ENCODE data around the gene TOX2.

TOX2 gene

DNA sequence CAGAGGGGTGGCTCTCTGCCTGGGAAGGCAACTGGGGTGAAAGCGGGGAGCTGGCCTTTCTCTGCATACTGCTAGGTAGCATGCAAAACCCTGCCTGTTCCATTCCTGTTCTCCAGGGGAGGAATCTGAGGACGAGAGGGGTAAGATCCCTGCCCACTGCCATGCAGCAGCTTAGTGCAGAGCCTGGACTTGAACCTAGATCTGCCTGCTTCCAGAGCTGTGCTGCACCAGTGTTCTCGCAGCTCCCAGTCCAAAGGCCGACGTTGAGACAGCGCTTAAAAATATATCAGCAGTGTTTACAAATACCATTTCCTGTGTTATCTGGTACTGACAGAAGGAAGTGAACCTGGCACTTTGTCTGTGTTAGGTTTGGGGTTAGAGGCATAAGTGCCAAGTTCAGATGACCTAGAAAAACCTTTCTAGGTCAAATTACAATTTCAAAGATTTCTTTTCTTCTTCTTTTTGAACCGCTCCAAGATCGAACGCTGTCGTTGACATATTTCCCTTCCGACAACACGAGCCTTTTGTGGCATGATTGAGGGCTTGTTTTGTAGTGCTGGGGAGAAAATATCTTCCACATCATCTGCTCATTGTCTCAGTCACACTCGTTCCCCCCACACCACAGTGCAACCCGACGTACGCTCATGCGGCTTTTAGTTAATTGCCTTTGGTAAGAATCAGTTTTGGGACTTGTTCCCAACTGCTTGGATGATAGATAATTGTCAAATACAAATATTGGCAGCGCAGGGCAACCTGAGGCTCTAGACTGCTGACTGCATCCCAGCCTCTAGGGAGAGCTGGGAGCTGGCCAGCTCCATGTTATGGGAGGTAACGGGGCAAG is 44.6 kb downstream of the TOX2 start:
- H3K18ac ChIP-seq (ENCODE audit: low read length), result no peak overlapping the region
- H3K79me1 ChIP-seq (ENCODE audit: low read length), result no peaks in the 10 kb centered on the region
- no CpG with 5 or more reads among the region's 19 CpGs for WGBS (ENCODE audit: extremely low coverage, insufficient coverage, low lambda C conversion rate)
- H3K27me3 ChIP-seq (ENCODE audit: insufficient read depth, low read length, poor library complexity), result no peaks in the 10 kb centered on the region
- H2AK5ac ChIP-seq (ENCODE audit: low read length), result no peak overlapping the region
- no peak overlapping the region for H3K4me2 ChIP-seq (ENCODE audit: low read length)
- H3K56ac ChIP-seq (ENCODE audit: low read length), result no peak overlapping the region
- H3K9ac ChIP-seq (ENCODE audit: low read length), result no peak overlapping the region
- H3K36me3 ChIP-seq (ENCODE audit: control insufficient read depth, insufficient read depth, low read length), result no peaks in the 10 kb centered on the region
- H4K5ac ChIP-seq (ENCODE audit: low read length), result no peak overlapping the region
- no peak for DNase-seq
- H2BK15ac ChIP-seq (replicated peaks; ENCODE audit: low read depth), result no peak overlapping the region
- H2BK120ac ChIP-seq (ENCODE audit: low read depth, low read length), result no peak overlapping the region
- H3K79me2 ChIP-seq (ENCODE audit: control insufficient read depth, insufficient read depth, low read length), result no peaks in the 10 kb centered on the region
- no peak overlapping the region for H3K4ac ChIP-seq (ENCODE audit: low read depth, low read length)
- H4K8ac ChIP-seq (ENCODE audit: low read depth, low read length), result no peak overlapping the region
- no peak overlapping the region for H3K27ac ChIP-seq (ENCODE audit: low read depth, low read length)
- no peak overlapping the region for H3K4me3 ChIP-seq (ENCODE audit: low read length)
- H3K4me1 ChIP-seq (ENCODE audit: control insufficient read depth, low read depth, low read length), result peaks cover 4% of the 10 kb centered on the region
- no peak overlapping the region for H2BK5ac ChIP-seq (ENCODE audit: low read length)
- H3K23ac ChIP-seq (ENCODE audit: low read length), result no peak overlapping the region

DNA sequence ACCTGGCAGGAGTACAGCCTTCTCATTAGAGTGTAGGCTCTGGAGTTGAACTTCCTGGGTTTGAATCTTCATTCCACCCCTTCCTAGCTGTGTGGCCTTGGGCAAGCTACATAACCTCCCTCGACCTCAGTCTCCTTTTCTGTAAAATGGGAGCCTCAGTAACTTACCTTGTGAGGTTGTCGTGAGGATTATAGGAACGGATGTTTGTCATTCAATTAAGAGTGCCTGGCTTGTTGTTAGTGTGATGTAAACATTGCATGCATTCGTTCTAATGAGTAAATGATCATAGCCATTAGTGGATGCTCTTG is 45.2 kb downstream of the TOX2 start:
- Histone ChIP-seq H3K4me3 (ENCODE audit: low read length) (no peak overlapping the region), H2BK120ac (ENCODE audit: low read depth, low read length) (no peak overlapping the region), H3K27me3 (ENCODE audit: insufficient read depth, low read length, poor library complexity) (no peaks in the 10 kb centered on the region), H3K56ac (ENCODE audit: low read length) (no peak overlapping the region), H3K79me2 (ENCODE audit: control insufficient read depth, insufficient read depth, low read length) (no peaks in the 10 kb centered on the region), H2BK15ac (replicated peaks; ENCODE audit: low read depth) (no peak overlapping the region), H2AK5ac (ENCODE audit: low read length) (no peak overlapping the region), H3K27ac (ENCODE audit: low read depth, low read length) (no peak overlapping the region), H3K4ac (ENCODE audit: low read depth, low read length) (no peak overlapping the region), H3K4me1 (ENCODE audit: control insufficient read depth, low read depth, low read length) (peaks cover 4% of the 10 kb centered on the region), H3K18ac (ENCODE audit: low read length) (no peak overlapping the region), H3K23ac (ENCODE audit: low read length) (no peak overlapping the region), H4K8ac (ENCODE audit: low read depth, low read length) (no peak overlapping the region), H2BK5ac (ENCODE audit: low read length) (no peak overlapping the region), H3K79me1 (ENCODE audit: low read length) (no peaks in the 10 kb centered on the region), H3K36me3 (ENCODE audit: control insufficient read depth, insufficient read depth, low read length) (no peaks in the 10 kb centered on the region), H4K5ac (ENCODE audit: low read length) (no peak overlapping the region), H3K4me2 (ENCODE audit: low read length) (no peak overlapping the region), H3K9ac (ENCODE audit: low read length) (no peak overlapping the region)
- no CpG with 5 or more reads among the region's 4 CpGs for WGBS (ENCODE audit: extremely low coverage, insufficient coverage, low lambda C conversion rate)
- no peak for DNase-seq

DNA sequence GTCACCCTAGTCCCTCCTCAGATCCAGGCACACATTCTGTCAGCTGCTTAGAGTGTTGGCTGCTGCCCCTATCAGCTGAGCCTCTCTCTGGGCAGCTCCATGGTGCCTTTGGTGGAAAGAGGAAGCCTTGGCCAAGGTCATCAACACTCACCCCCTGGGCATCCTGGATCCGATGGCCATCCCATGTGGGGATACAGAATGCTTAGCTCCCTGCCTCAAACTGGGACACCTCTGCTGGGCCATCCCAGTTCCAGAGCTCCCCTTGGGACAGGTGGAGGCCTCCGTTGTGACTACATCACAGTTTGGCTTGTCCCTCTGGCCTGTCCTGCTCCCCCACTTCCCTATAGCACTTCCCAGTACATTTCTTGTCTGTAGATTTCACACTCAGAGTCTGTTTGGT is 45.6 kb downstream of the TOX2 start:
- Histone ChIP-seq H4K8ac (ENCODE audit: low read depth, low read length) (no peak overlapping the region), H2AK5ac (ENCODE audit: low read length) (no peak overlapping the region), H3K23ac (ENCODE audit: low read length) (no peak overlapping the region), H3K36me3 (ENCODE audit: control insufficient read depth, insufficient read depth, low read length) (no peaks in the 10 kb centered on the region), H3K27ac (ENCODE audit: low read depth, low read length) (no peak overlapping the region), H3K79me2 (ENCODE audit: control insufficient read depth, insufficient read depth, low read length) (no peaks in the 10 kb centered on the region), H3K9ac (ENCODE audit: low read length) (no peak overlapping the region), H2BK15ac (replicated peaks; ENCODE audit: low read depth) (no peak overlapping the region), H2BK120ac (ENCODE audit: low read depth, low read length) (no peak overlapping the region), H3K4me1 (ENCODE audit: control insufficient read depth, low read depth, low read length) (peaks cover 4% of the 10 kb centered on the region), H3K4me2 (ENCODE audit: low read length) (no peak overlapping the region), H3K27me3 (ENCODE audit: insufficient read depth, low read length, poor library complexity) (no peaks in the 10 kb centered on the region), H3K79me1 (ENCODE audit: low read length) (no peaks in the 10 kb centered on the region), H3K56ac (ENCODE audit: low read length) (no peak overlapping the region), H4K5ac (ENCODE audit: low read length) (no peak overlapping the region), H3K4me3 (ENCODE audit: low read length) (no peak overlapping the region), H3K18ac (ENCODE audit: low read length) (no peak overlapping the region), H2BK5ac (ENCODE audit: low read length) (no peak overlapping the region), H3K4ac (ENCODE audit: low read depth, low read length) (no peak overlapping the region)
- no CpG with 5 or more reads among the region's 2 CpGs for WGBS (ENCODE audit: extremely low coverage, insufficient coverage, low lambda C conversion rate)
- no peak for DNase-seq

DNA sequence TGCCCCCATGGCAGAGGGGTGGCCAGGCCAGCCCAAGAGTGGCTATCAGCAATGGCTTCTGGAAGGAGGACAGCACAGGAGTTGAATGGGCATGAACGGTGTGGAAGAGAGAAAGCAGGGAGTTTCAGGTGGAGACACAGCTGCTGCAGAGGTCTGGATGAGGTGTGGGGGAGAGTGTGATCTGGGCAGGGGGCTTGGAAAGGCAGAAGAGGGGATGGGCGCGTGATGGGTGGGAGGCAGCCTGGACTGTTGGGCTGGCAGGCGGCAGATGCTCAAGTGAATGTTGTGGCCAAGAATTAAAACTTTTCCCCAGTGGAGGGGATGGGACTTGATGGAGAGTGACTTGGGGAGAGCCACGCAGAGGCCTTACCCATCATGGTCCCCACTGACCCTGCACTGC is 46.5 kb downstream of the TOX2 start:
- no peak overlapping the region for H3K4me3 ChIP-seq (ENCODE audit: low read length)
- H3K36me3 ChIP-seq (ENCODE audit: control insufficient read depth, insufficient read depth, low read length), result no peaks in the 10 kb centered on the region
- no peaks in the 10 kb centered on the region for H3K27me3 ChIP-seq (ENCODE audit: insufficient read depth, low read length, poor library complexity)
- H3K4ac ChIP-seq (ENCODE audit: low read depth, low read length), result no peak overlapping the region
- H3K18ac ChIP-seq (ENCODE audit: low read length), result no peak overlapping the region
- H2BK120ac ChIP-seq (ENCODE audit: low read depth, low read length), result no peak overlapping the region
- H3K79me2 ChIP-seq (ENCODE audit: control insufficient read depth, insufficient read depth, low read length), result no peaks in the 10 kb centered on the region
- H3K56ac ChIP-seq (ENCODE audit: low read length), result no peak overlapping the region
- H3K4me2 ChIP-seq (ENCODE audit: low read length), result no peak overlapping the region
- H2BK5ac ChIP-seq (ENCODE audit: low read length), result no peak overlapping the region
- no peak overlapping the region for H3K9ac ChIP-seq (ENCODE audit: low read length)
- no peak overlapping the region for H4K8ac ChIP-seq (ENCODE audit: low read depth, low read length)
- no peak overlapping the region for H2BK15ac ChIP-seq (replicated peaks; ENCODE audit: low read depth)
- H4K5ac ChIP-seq (ENCODE audit: low read length), result no peak overlapping the region
- no peak overlapping the region for H2AK5ac ChIP-seq (ENCODE audit: low read length)
- WGBS (ENCODE audit: extremely low coverage, insufficient coverage, low lambda C conversion rate), result no CpG with 5 or more reads among the region's 5 CpGs
- H3K27ac ChIP-seq (ENCODE audit: low read depth, low read length), result no peak overlapping the region
- no peak for DNase-seq
- no peaks in the 10 kb centered on the region for H3K79me1 ChIP-seq (ENCODE audit: low read length)
- no peaks in the 10 kb centered on the region for H3K4me1 ChIP-seq (ENCODE audit: control insufficient read depth, low read depth, low read length)
- no peak overlapping the region for H3K23ac ChIP-seq (ENCODE audit: low read length)

DNA sequence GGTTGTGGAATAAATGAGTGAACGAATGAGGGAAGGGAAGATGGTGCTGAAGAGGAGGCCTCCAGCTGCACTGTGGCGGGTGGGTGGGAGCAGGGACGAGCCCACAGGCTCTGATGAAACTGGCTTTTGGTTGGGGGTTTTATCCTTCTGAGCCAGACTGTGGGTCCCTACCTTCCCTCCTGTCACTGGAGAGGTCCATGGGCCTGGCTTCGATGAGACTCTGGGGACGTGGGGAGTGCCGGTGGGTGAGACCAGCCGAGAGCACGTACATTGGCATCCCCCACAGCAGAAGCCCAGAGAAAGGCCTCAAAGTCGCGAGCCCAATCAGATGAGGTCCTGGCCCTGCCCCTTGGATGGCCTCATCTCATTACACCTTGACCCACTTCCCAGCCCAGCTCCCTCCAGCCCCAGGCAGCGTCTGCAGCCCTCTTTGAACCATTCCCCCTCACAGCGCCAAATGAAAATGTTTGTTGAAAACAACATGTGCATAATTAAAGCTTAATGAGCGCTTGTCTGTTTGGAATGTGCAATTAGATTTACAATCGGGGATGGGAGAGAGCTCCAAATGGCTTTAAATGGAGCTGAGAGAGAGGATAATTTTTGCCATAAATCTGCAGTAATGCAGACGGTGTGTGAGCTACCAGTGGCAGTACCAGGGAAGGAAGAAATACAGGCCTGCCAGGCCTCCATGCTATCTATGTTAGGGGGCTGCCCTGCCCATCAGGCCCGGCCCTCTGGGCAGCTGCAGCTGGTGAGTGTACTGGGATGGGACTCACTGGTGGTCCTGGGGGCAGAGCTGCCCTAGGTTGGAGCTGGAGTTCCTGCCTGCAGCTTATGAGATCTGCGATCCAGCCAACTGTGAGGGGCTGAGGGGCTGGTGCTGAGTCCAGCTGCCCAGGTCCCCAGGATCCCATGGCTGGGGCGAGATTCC is 47.2 kb downstream of the TOX2 start:
- H3K36me3 ChIP-seq (ENCODE audit: control insufficient read depth, insufficient read depth, low read length), result no peaks in the 10 kb centered on the region

More for the DNA sequence above, 47.2 kb downstream of the TOX2 start:
- no peaks in the 10 kb centered on the region for H3K27me3 ChIP-seq (ENCODE audit: insufficient read depth, low read length, poor library complexity)
- H4K8ac ChIP-seq (ENCODE audit: low read depth, low read length), result no peak overlapping the region
- no peak overlapping the region for H4K5ac ChIP-seq (ENCODE audit: low read length)
- H3K18ac ChIP-seq (ENCODE audit: low read length), result no peak overlapping the region
- no peak overlapping the region for H3K56ac ChIP-seq (ENCODE audit: low read length)
- H2BK5ac ChIP-seq (ENCODE audit: low read length), result no peak overlapping the region
- H2BK120ac ChIP-seq (ENCODE audit: low read depth, low read length), result no peak overlapping the region
- H3K4me2 ChIP-seq (ENCODE audit: low read length), result no peak overlapping the region
- no peak overlapping the region for H3K27ac ChIP-seq (ENCODE audit: low read depth, low read length)
- DNase-seq, result peak; percentile 26
- no peak overlapping the region for H3K23ac ChIP-seq (ENCODE audit: low read length)
- no peak overlapping the region for H2AK5ac ChIP-seq (ENCODE audit: low read length)
- H3K4me3 ChIP-seq (ENCODE audit: low read length), result no peak overlapping the region
- no CpG with 5 or more reads among the region's 18 CpGs for WGBS (ENCODE audit: extremely low coverage, insufficient coverage, low lambda C conversion rate)
- H3K4ac ChIP-seq (ENCODE audit: low read depth, low read length), result no peak overlapping the region
- H2BK15ac ChIP-seq (replicated peaks; ENCODE audit: low read depth), result no peak overlapping the region
- H3K79me1 ChIP-seq (ENCODE audit: low read length), result no peaks in the 10 kb centered on the region
- no peaks in the 10 kb centered on the region for H3K4me1 ChIP-seq (ENCODE audit: control insufficient read depth, low read depth, low read length)
- no peaks in the 10 kb centered on the region for H3K79me2 ChIP-seq (ENCODE audit: control insufficient read depth, insufficient read depth, low read length)
- no peak overlapping the region for H3K9ac ChIP-seq (ENCODE audit: low read length)
